Measurements from ENCODE around the gene PANX2. TPM values are rescaled to one million over a fixed set of nuclear protein-coding genes. Genes with fewer than 3 reads are reported as not detected.
A peak's percentile ranks its signal among the peaks of the same experiment; 100 is the strongest.

PANX2 gene
- total and polyA plus RNA-seq, 2 of the 13 experiments (the other 11 are each of a cell fraction or from before 2014, with no cell fraction given), result 0.15 to 1.1 TPM

DNA sequence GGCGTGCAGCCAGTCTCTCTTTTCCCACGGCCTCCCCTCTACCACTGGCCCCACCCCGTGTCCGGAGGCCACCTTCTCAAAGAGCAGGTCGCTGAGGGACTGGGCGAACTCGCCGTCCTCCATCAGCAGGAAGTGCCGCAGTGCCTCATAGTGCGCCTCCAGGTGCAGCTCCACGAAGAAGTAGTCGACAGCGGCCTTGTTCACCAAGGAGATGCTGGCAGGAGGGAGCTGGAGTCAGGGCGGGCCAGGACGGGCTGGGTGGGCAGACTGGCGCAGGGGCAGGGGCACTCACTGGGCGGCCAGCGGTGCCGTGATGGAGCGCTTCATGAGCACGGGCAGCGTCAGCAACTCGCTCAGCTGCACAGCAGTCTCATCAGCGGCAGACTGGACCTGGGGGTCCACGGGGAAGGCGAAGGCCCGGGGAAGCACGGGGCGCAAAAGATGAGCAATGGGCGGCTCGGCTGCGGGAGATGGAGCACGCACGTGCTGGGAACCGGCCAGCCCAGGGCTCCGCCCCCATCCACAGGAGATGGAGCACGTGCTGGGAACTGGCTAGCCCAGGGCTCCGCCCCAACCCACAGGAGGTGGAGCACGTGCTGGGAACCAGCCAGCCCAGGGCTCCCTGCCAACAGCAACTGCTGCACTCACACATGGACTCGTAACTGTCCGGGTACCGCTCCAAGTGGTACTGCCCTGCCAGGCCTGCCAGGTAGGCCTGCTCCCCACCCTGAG, 48.6 kb downstream of the PANX2 start:
- FAIRE-seq (no peak), DNase-seq (ENCODE audit: low spot score) (peak; percentile 32), ATAC-seq (peak; percentile 19)
- Histone ChIP-seq H3K9ac (ENCODE audit: insufficient read depth, low read depth, low read length) (no peak overlapping the region), H3K4me1 (ENCODE audit: insufficient read depth, low read length) (no peaks in the 10 kb centered on the region), H3K4me3 (replicated peaks in 1 of 3; ENCODE audit: insufficient read depth in 1 of 3, low read depth in 2 of 3, low read length in 3 of 3) (no peak overlapping the region), H3K4me2 (ENCODE audit: low read depth, low read length) (no peak overlapping the region), H3K36me3 (replicated peaks in 1 of 2; ENCODE audit: control insufficient read depth in 1 of 2, insufficient read depth in 2 of 2, low read length in 2 of 2) (peaks cover 24 to 73% of the 10 kb centered on the region in 2 experiments; a peak in 4 of 5 replicates), H4K20me1 (ENCODE audit: insufficient read depth, low read length) (peaks cover 5% of the 10 kb centered on the region; the same call in 1 of the 2 replicates), H2AFZ (ENCODE audit: low read length) (no peak overlapping the region), H3K27ac (ENCODE audit: extremely low read length, insufficient read depth, low read length) (no peak overlapping the region), H3K9me3 (ENCODE audit: low read length) (no peaks in the 10 kb centered on the region), H3K79me2 (ENCODE audit: insufficient read depth, low read length) (peaks cover 4% of the 10 kb centered on the region), H3K27me3 (ENCODE audit: control insufficient read depth in 1 of 2, insufficient read depth in 2 of 2, low read length in 2 of 2) (no peaks in the 10 kb centered on the region)
- in situ Hi-C loops (cut with HindIII; ENCODE audit: extremely low pct_ligation_motif_present, low pct_unique_long_range_greater_than_20kb), result no loop called here
- CTCF ChIA-PET (ENCODE audit: low intra/inter-chr PET ratio, low total read pairs), result no interaction called here
- BruUV-seq (replicated peaks), result no TSS peak
- POLR2A ChIA-PET, result interaction anchor here (1.3 kb wide), 1 partner anchor 31 kb away, joined by 3 read pairs; the partner anchor contains the start of gene HDAC10
- WGBS (ENCODE audit: low lambda C conversion rate), result 91% methylated on average over 29 of the region's 42 CpGs
- intact Hi-C loops (cut with micrococcal nuclease; ENCODE audit: unreplicated experiment), result no loop called here
- no peak for TF ChIP-seq HOXD1 (CRISPR knock-in tag; IDR thresholded peaks at IDR 0.05)
- TF ChIP-seq NONO (IDR thresholded peaks at IDR 0.05), result no peak
- 0 out of 2 replicates have a peak, but pooled peaks have one; percentile 11 for TF ChIP-seq NONO (CRISPR knock-in tag; conservative IDR thresholded peaks at IDR 0.05)
- TF ChIP-seq SSRP1 (CRISPR knock-in tag; IDR thresholded peaks at IDR 0.05), result 0 out of 2 replicates have a peak, but pooled peaks have one; percentile 13
- TF ChIP-seq SCMH1 (CRISPR knock-in tag; IDR thresholded peaks at IDR 0.05; ENCODE audit: borderline replicate concordance), result no peak
- TF ChIP-seq MAX (IDR thresholded peaks at IDR 0.05), result 0 out of 2 replicates have a peak, but pooled peaks have one; percentile 28
- TF ChIP-seq FOXC1 (CRISPR knock-in tag; IDR thresholded peaks at IDR 0.05; ENCODE audit: borderline replicate concordance), result 0 out of 2 replicates have a peak, but pooled peaks have one; percentile 42
- TF ChIP-seq RBFOX2 (IDR thresholded peaks at IDR 0.05; ENCODE audit: low read depth, low read length), result peak; percentile 38
- 0 out of 2 replicates have a peak, but pooled peaks have one; percentile 12 for TF ChIP-seq ZBTB33 (CRISPR knock-in tag; IDR thresholded peaks at IDR 0.05)
- TF ChIP-seq ZNF263 (CRISPR knock-in tag; IDR thresholded peaks at IDR 0.05), result peak; percentile 77
- no peak for TF ChIP-seq ZNF484 (CRISPR knock-in tag; IDR thresholded peaks at IDR 0.05; ENCODE audit: borderline replicate concordance, low read depth)
- TF ChIP-seq SMARCC2 (IDR thresholded peaks at IDR 0.05), result no peak
- TF ChIP-seq, protein P1, sequence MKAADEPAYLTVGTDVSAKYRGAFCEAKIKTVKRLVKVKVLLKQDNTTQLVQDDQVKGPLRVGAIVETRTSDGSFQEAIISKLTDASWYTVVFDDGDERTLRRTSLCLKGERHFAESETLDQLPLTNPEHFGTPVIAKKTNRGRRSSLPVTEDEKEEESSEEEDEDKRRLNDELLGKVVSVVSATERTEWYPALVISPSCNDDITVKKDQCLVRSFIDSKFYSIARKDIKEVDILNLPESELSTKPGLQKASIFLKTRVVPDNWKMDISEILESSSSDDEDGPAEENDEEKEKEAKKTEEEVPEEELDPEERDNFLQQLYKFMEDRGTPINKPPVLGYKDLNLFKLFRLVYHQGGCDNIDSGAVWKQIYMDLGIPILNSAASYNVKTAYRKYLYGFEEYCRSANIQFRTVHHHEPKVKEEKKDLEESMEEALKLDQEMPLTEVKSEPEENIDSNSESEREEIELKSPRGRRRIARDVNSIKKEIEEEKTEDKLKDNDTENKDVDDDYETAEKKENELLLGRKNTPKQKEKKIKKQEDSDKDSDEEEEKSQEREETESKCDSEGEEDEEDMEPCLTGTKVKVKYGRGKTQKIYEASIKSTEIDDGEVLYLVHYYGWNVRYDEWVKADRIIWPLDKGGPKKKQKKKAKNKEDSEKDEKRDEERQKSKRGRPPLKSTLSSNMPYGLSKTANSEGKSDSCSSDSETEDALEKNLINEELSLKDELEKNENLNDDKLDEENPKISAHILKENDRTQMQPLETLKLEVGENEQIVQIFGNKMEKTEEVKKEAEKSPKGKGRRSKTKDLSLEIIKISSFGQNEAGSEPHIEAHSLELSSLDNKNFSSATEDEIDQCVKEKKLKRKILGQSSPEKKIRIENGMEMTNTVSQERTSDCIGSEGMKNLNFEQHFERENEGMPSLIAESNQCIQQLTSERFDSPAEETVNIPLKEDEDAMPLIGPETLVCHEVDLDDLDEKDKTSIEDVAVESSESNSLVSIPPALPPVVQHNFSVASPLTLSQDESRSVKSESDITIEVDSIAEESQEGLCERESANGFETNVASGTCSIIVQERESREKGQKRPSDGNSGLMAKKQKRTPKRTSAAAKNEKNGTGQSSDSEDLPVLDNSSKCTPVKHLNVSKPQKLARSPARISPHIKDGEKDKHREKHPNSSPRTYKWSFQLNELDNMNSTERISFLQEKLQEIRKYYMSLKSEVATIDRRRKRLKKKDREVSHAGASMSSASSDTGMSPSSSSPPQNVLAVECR (CRISPR knock-in tag; IDR thresholded peaks at IDR 0.05; ENCODE audit: borderline replicate concordance), result peak; percentile 35; the same call in 1 of the 2 replicates
- no peak for TF ChIP-seq EHMT2 (IDR thresholded peaks at IDR 0.05; ENCODE audit: borderline replicate concordance, low read depth, low read length)
- 0 out of 2 replicates have a peak, but pooled peaks have one; percentile 17 for TF ChIP-seq ZC3H13 (CRISPR knock-in tag; IDR thresholded peaks at IDR 0.05)
- peak; percentile 11; the same call in 1 of the 2 replicates for TF ChIP-seq AKAP8 (CRISPR knock-in tag; IDR thresholded peaks at IDR 0.05)
- peak; percentile 80 for TF ChIP-seq AGO2 (optimal IDR thresholded peaks at IDR 0.05; ENCODE audit: low read depth, low read length)

All from HepG2 (cell line).